GM12873 (cell line): Measurements from ENCODE around the gene SLC26A2.

Experiments
- CTCF ChIP-seq: IDR thresholded peaks from 2 replicates; pipeline ENCODE4 v1.5.1; 2012; ENCODE audit warnings: low read depth, mild to moderate bottlenecking, moderate library complexity, low read length, control low read depth; ENCODE audit not compliant: insufficient read depth; ENCODE audit errors: missing control alignments

The SLC26A2 gene

GRCh38 chr5:149979896-149980295, 19.3 kb downstream of the SLC26A2 start:
- TF ChIP-seq CTCF = no peak

GRCh38 chr5:149981206-149981605, 20.6 kb downstream of the SLC26A2 start:
- no peak for TF ChIP-seq CTCF

GRCh38 chr5:149982505-149982904, 21.9 kb downstream of the SLC26A2 start:
- no peak for TF ChIP-seq CTCF

GRCh38 chr5:149988126-149988525, 27.6 kb downstream of the SLC26A2 start:
- TF ChIP-seq CTCF = no peak

GRCh38 chr5:149990518-149991376, 30.2 kb downstream of the SLC26A2 start:
- peak; percentile 87 for TF ChIP-seq CTCF

- no peak for TF ChIP-seq CTCF
These were observed 32.9 kb downstream of the SLC26A2 start for GRCh38 chr5:149993471-149993870.

- TF ChIP-seq CTCF = no peak
These were observed 35.0 kb downstream of the SLC26A2 start for GRCh38 chr5:149995385-149996204.
